Small intestine (tissue), 7 donors: ENCODE results near the gene CMKLR1. TPM values are rescaled to one million over a fixed set of nuclear protein-coding genes. Genes with fewer than 3 reads are reported as not detected.

ENCODE experiments used
- DNase-seq, 2 donors: peaks; one replicate each; pipeline versions ENCODE4 v3.0.0 to v3.0.0-alpha.2; 2013
- FAIRE-seq: peaks from 2 replicates; lab custom pipeline; 2012; peaks lifted over from hg19 to GRCh38; lab: Jason Lieb, UNC
- H3K27ac ChIP-seq, 3 donors: one replicate each; pipeline ENCODE4 v1.5.1; 2013; ENCODE audit warnings: low read length in 2 of 3, mild to moderate bottlenecking in 2 of 3, control low read depth in 1 of 3, inconsistent platforms in 1 of 3, low read depth in 1 of 3, moderate library complexity in 1 of 3
- H3K27me3 ChIP-seq, 3 donors: one replicate each; pipeline ENCODE4 v1.6.1; 2013; ENCODE audit warnings: low read length in 3 of 3, inconsistent platforms in 1 of 3; ENCODE audit not compliant: control insufficient read depth in 3 of 3, insufficient read depth in 3 of 3
- H3K36me3 ChIP-seq, 3 donors: one replicate each; pipeline ENCODE4 v1.6.1; 2013; ENCODE audit warnings: low read length in 3 of 3, inconsistent platforms in 1 of 3, low read depth in 1 of 3, mild to moderate bottlenecking in 1 of 3, moderate library complexity in 1 of 3; ENCODE audit not compliant: control insufficient read depth in 3 of 3, insufficient read depth in 2 of 3
- H3K4me1 ChIP-seq, 3 donors: one replicate each; pipeline ENCODE4 v1.6.1; 2013; ENCODE audit warnings: low read length in 2 of 3, inconsistent platforms in 1 of 3, low read depth in 1 of 3, mild to moderate bottlenecking in 1 of 3, moderate library complexity in 1 of 3; ENCODE audit not compliant: control insufficient read depth in 3 of 3, insufficient read depth in 2 of 3
- H3K4me3 ChIP-seq, 3 donors: one replicate each; pipeline ENCODE4 v1.5.1; 2013; ENCODE audit warnings: low read length in 3 of 3, control low read depth in 1 of 3, inconsistent platforms in 1 of 3, low read depth in 1 of 3, mild to moderate bottlenecking in 1 of 3, moderate library complexity in 1 of 3
- H3K9me3 ChIP-seq, 2 donors: one replicate each; pipeline ENCODE4 v1.6.1; 2013; ENCODE audit warnings: low read depth in 1 of 2, low read length in 1 of 2; ENCODE audit not compliant: control insufficient read depth in 2 of 2, insufficient read depth in 1 of 2
- WGBS, 3 donors: extraction: QIAGEN DNeasy Blood & Tissue Kit; methylation state at CpG; one replicate each; pipeline ENCODE4 v1.1.7; 2013; 5-methylcytosine and 5-hydroxymethylcytosine counted together
- polyA plus RNA-seq, 4 donors: library from polyadenylated mRNA; stranded (reverse) in 3 of 4; unstranded in 1 of 4; fragments of 200-250 nt in 3 of 4; fragments of 120-200 nt in 1 of 4; gene quantifications; one replicate each; pipeline versions ENCODE4 v1.2.1 to v1.2.3, GENCODE V29; 2013
- donor health status: healthy with polysubstance abuse.
- donor health status: control.
- donor health status: control.
- donor health status: Bipolar disorder and iron deficiency.
- donor health status: healthy.

CMKLR1 gene
- polyA plus RNA-seq, 4 donors: 1.1 to 5.5 (median 2.6) TPM

- DNase-seq (no peak), FAIRE-seq (no peak)
- H3K9me3 ChIP-seq: no peaks in the 10 kb centered on the region
- no peaks in the 10 kb centered on the region for H3K27me3 ChIP-seq
- H3K4me1 ChIP-seq: no peaks in the 10 kb centered on the region
- peak overlapping the region in 1 of 3 donors; percentile 49 for H3K27ac ChIP-seq
- H3K4me3 ChIP-seq: no peak overlapping the region
- 40 to 50% (median 45%) methylated on average over 7 of the region's 7 CpGs for WGBS, 3 donors
- H3K36me3 ChIP-seq: no peaks in the 10 kb centered on the region
Observed at GRCh38 chr12:108304633-108305032, 34.5 kb downstream of the CMKLR1 start.

GRCh38 chr12:108303703-108304102, 35.4 kb downstream of the CMKLR1 start:
- FAIRE-seq (no peak), DNase-seq (no peak)
- 59 to 75% (median 68%) methylated on average over 8 of the region's 8 CpGs for WGBS, 3 donors
- Histone ChIP-seq H3K27ac (no peak overlapping the region), H3K36me3 (no peaks in the 10 kb centered on the region), H3K4me1 (no peaks in the 10 kb centered on the region), H3K4me3 (no peak overlapping the region), H3K9me3 (no peaks in the 10 kb centered on the region), H3K27me3 (no peaks in the 10 kb centered on the region)

GRCh38 chr12:108302403-108303311, 36.5 kb downstream of the CMKLR1 start:
- no peak for DNase-seq
- 20 to 31% (median 30%) methylated on average over 18 of the region's 18 CpGs for WGBS, 3 donors

GRCh38 chr12:108302016-108302402, 37.1 kb downstream of the CMKLR1 start:
- WGBS, 3 donors: 59 to 71% (median 69%) methylated on average over 6 of the region's 6 CpGs
- no peaks in the 10 kb centered on the region for H3K4me1 ChIP-seq
- FAIRE-seq (no peak), DNase-seq (no peak)
- no peak overlapping the region for H3K4me3 ChIP-seq
- no peak overlapping the region for H3K27ac ChIP-seq
- no peaks in the 10 kb centered on the region for H3K27me3 ChIP-seq
- H3K36me3 ChIP-seq: no peaks in the 10 kb centered on the region
- H3K9me3 ChIP-seq: no peaks in the 10 kb centered on the region

More at GRCh38 chr12:108302403-108303311, 36.5 kb downstream of the CMKLR1 start:
- no peak overlapping the region for H3K4me3 ChIP-seq
- H3K4me1 ChIP-seq: no peaks in the 10 kb centered on the region
- no peaks in the 10 kb centered on the region for H3K27me3 ChIP-seq
- peak overlapping the region in 1 of 3 donors; percentile 49 for H3K27ac ChIP-seq
- no peaks in the 10 kb centered on the region for H3K9me3 ChIP-seq
- FAIRE-seq: no peak
- no peaks in the 10 kb centered on the region for H3K36me3 ChIP-seq

- FAIRE-seq: no peak
- H3K36me3 ChIP-seq: no peaks in the 10 kb centered on the region
- no peaks in the 10 kb centered on the region for H3K9me3 ChIP-seq
- no peaks in the 10 kb centered on the region for H3K4me1 ChIP-seq
- WGBS, 3 donors: 81 to 89% (median 86%) methylated on average over 6 of the region's 6 CpGs
- no peak for DNase-seq
- no peaks in the 10 kb centered on the region for H3K27me3 ChIP-seq
- H3K27ac ChIP-seq: no peak overlapping the region
- no peak overlapping the region for H3K4me3 ChIP-seq
Observed at GRCh38 chr12:108301346-108301745, 37.8 kb downstream of the CMKLR1 start.

- Histone ChIP-seq H3K27me3 (no peaks in the 10 kb centered on the region), H3K4me1 (no peaks in the 10 kb centered on the region), H3K36me3 (no peaks in the 10 kb centered on the region), H3K9me3 (no peaks in the 10 kb centered on the region), H3K4me3 (no peak overlapping the region), H3K27ac (no peak overlapping the region)
- FAIRE-seq (no peak), DNase-seq (no peak)
- 88 to 92% (median 88%) methylated on average over 7 of the region's 7 CpGs for WGBS, 3 donors
Observed at GRCh38 chr12:108299980-108300696, 39.0 kb downstream of the CMKLR1 start.

- DNase-seq (no peak), FAIRE-seq (no peak)
- no peaks in the 10 kb centered on the region for H3K9me3 ChIP-seq
- H3K27me3 ChIP-seq: no peaks in the 10 kb centered on the region
- no peaks in the 10 kb centered on the region for H3K4me1 ChIP-seq
- H3K4me3 ChIP-seq: no peak overlapping the region
- 72 to 82% (median 74%) methylated on average over 4 of the region's 4 CpGs for WGBS, 3 donors
- no peaks in the 10 kb centered on the region for H3K36me3 ChIP-seq
- no peak overlapping the region for H3K27ac ChIP-seq
Observed at GRCh38 chr12:108299516-108299915, 39.6 kb downstream of the CMKLR1 start.

GRCh38 chr12:108298761-108299275, 40.3 kb downstream of the CMKLR1 start:
- H3K36me3 ChIP-seq: no peaks in the 10 kb centered on the region
- H3K27me3 ChIP-seq: no peaks in the 10 kb centered on the region
- H3K27ac ChIP-seq: peak overlapping the region in 1 of 3 donors; percentile 46
- H3K4me1 ChIP-seq: no peaks in the 10 kb centered on the region
- DNase-seq: no peak
- FAIRE-seq: no peak
- no peaks in the 10 kb centered on the region for H3K9me3 ChIP-seq
- 56 to 79% (median 65%) methylated on average over 6 of the region's 6 CpGs for WGBS, 3 donors
- H3K4me3 ChIP-seq: no peak overlapping the region
